HG03159 (cell line): Measurements from ENCODE around the gene ALDH18A1.
"Not testable (repeated sequence)": the region's sequence is repeated elsewhere in the genome, so short reads cannot be mapped to it uniquely, and the experiment has no call there.

Source experiments
- ATAC-seq: cut with Tn5 transposase; IDR thresholded peaks from one replicate; pipeline ENCODE4 v1.9.1; 2021; ENCODE audit warnings: mild to moderate bottlenecking, moderate library complexity; ENCODE audit not compliant: unreplicated experiment

Gene ALDH18A1

DNA sequence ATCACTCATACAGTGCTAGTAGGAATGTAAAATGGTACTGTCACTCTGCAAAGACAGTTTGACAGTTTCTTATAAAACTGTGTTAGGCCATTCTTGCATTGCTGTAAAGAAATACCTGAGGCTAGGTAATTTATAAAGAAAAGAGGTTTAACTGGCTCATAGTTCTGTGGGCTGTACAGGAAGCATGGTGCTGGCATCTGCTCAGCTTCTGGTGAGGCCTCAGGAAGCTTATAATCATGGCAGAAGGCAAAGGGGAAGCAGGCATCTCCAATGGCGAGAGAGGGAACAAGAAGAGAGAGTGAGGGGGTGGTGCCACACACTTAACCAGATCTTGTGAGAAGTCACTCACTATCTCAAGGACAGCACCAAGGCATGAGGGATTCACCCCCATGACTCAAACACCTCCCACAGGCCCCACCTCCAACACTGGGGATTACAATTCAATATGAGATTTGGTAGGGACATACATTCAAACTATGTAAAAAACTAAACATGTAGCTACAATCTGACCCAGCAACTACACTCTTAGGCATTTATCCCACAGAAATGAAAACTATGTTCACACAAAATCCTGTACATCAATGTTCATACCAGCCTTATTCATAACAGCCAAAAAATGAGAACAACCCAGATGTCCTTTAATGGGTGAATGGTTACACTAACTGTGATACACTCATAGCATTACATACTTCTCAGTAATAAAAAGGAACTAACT is 5.0 kb downstream of the ALDH18A1 start:
- no peak for ATAC-seq

DNA sequence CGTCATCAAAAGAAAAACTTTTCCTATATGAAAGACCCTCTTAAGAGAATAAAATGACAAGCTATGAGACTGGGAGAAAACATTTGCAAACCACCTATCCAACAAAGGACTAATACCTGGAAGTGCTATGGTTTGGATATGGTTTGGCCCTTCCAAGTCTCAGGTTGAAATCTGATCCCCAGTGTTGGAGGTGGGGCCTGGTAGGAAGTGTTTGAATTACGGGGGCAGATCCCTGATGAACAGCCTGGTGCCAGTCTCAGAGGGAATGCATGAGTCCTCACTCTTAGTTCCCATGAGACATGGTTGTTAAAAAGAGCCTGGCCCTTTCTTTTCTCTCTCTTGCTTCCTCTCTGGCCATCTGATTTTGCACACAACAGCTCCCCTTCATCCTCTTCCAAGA is 6.3 kb downstream of the ALDH18A1 start:
- ATAC-seq: no peak

DNA sequence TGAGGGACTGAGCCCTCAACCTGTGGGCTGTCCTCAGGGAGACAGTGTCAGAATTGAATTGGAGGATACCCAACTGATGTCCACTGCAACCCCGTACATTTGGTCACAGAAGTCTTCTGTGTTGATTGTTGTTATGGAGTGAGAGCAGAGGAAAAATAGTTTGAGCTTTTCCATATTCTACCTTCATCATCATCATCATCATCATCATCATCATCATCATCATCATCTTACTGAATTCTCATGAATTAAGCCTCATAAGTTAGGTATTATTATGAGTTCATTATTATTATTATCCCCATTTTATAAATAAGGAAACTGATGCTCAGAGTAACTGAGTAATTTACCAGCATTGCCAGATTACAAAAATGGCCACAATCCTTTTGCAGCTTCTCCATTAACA is 8.4 kb downstream of the ALDH18A1 start:
- no peak for ATAC-seq

GRCh38 chr10:95646160-95646559 is 10.4 kb downstream of the ALDH18A1 start:
- ATAC-seq: no peak

DNA sequence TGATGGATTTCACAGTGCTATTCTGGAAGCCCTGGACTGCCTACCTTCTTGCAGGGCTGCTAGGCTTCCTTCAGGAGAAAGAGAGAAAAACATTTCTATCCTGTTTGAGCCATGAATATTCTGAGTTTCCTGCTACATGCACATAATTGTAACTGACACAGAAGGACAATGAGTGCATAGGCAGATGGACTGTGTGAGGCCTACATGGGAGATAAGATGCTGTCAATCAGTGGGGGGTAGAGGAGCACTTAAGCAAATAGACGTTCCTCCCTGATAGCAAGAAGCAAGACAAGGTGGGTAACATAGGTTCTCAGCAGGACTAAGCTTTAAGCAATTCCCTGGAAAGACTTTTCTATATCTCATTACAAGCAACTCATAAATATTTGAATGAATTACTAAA is 11.6 kb downstream of the ALDH18A1 start:
- ATAC-seq: no peak

GRCh38 chr10:95640891-95641315 is 15.6 kb downstream of the ALDH18A1 start:
- ATAC-seq: no peak

DNA sequence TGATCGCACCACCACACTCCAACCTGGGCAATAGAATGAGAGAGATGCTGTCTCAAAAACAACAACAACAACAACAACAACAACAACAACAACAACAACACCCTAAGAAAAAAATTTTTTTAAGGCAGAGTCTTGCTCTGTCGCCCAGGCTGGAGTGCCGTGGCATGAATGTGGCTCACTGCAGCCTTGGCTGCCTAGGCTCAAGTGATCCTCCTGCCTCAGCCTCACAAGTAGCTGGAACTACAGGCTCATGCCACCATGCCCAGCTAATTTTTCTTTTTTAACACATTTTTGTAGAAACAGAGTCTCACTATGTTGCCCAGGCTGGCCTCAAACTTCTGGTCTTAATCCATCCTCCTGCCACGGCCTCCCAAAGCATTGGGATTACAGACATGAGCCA is 18.6 kb downstream of the ALDH18A1 start:
- ATAC-seq: no peak

DNA sequence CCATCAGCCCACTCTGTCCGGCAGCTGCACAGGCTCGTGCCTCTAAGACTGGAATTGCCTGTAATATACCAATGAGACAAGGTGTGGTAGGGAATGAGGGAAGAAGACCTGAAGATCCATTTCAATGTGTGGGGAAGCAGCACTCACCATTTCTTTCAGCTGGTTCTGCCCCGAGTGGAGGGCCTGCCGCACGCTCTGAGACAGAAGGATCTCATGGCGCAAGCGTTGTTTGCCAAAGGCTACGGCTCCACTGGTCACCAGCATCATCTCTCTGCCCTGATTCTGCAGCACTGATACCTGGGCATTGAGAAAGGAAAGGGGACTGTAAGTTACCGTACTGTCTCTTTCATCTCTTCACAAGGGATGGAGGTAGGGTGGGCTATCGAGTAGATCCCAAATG is 19.4 kb downstream of the ALDH18A1 start:
- ATAC-seq: no peak

GRCh38 chr10:95635319-95635733 is 21.2 kb downstream of the ALDH18A1 start:
- ATAC-seq: no peak

DNA sequence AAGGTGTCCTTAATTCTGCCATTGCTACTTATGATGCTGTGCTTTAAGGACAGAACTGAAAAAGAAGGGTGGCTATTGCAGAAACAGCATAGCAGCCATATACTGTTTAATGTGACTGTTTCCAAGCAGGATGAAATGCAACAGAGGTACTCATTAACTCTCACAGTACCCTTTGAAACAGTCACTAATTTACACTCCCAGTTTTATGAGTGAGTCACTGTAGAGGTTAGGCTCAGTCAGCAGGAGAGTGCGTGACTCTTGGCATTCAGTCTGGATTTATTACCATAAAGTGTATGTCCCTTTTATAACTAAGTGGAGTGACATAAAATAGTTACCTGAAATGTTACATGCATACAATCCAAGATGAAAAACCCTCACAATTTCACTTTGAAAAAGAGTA is 27.7 kb downstream of the ALDH18A1 start:
- ATAC-seq: no peak

GRCh38 chr10:95626500-95626899 is 30.0 kb downstream of the ALDH18A1 start:
- no peak for ATAC-seq

DNA sequence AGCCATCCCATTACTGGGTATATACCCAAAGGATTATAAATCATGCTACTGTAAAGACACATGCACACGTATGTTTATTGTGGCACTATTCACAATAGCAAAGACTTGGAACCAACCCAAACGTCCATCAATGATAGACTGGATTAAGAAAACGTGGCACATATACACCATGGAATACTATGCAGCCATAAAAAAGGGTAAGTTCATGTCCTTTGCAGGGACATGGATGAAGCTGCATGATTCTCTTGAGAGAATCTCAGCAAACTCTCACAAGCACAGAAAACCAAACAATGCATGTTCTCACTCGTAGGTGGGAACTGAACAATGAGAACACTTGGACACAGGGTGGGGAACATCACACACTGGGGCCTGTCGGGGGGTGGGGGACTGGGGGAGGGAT is 36.1 kb downstream of the ALDH18A1 start:
- ATAC-seq: not testable (repeated sequence)

DNA sequence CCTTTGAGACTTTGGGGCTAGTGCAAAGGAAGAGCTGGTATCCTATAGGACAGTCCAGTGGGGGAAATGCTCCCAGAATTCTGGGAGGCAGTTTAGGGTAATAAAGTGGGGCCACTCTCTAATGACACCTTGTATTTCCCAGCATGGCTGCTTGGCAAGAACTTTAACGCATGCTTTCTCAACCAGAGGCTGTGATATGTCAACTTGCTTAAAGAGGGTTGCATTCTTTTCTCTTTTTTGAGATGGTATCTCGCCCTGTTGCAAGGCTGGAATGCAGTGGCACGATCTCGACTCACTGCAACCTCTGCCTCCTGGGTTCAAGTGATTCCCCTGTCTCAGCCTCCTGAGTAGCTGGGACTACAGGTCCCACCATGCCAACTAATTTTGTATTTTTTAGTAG is 38.4 kb downstream of the ALDH18A1 start:
- no peak for ATAC-seq

- no peak for ATAC-seq
Observed at GRCh38 chr10:95616446-95616845, 40.1 kb downstream of the ALDH18A1 start.

DNA sequence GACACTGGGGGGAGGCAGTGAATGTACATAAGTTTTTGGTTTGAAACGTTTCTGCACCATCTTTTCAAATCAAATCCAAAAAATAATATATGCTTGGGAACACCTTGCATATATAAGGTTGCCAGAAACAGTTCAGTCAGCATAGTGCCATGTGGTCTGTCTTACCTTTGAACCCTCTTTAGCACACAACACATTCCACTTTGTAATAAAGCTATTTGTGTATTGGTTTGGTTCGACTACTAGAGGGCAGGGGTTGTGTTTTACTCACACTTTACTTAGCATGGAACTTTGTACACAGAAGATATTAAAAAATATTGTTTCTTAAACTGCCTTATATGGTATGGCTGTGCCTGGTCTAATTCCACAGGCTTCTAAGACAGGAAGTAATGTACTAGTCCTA is 43.2 kb downstream of the ALDH18A1 start:
- no peak for ATAC-seq

- ATAC-seq: no peak
Observed at GRCh38 chr10:95610727-95611126, 45.8 kb downstream of the ALDH18A1 start.

GRCh38 chr10:95606922-95607321 is 49.6 kb downstream of the ALDH18A1 start:
- ATAC-seq: no peak

- no peak for ATAC-seq
Observed at GRCh38 chr10:95605163-95605562, 51.3 kb downstream of the ALDH18A1 start.

- no peak for ATAC-seq
Observed at GRCh38 chr10:95604630-95605029, 51.9 kb downstream of the ALDH18A1 start.

- no peak for ATAC-seq
Observed at GRCh38 chr10:95602382-95602781, 54.1 kb downstream of the ALDH18A1 start.

GRCh38 chr10:95601116-95601719 is 55.3 kb downstream of the ALDH18A1 start:
- ATAC-seq: peak; percentile 54

- ATAC-seq: no peak
Observed at GRCh38 chr10:95600158-95600557, 56.4 kb downstream of the ALDH18A1 start.

DNA sequence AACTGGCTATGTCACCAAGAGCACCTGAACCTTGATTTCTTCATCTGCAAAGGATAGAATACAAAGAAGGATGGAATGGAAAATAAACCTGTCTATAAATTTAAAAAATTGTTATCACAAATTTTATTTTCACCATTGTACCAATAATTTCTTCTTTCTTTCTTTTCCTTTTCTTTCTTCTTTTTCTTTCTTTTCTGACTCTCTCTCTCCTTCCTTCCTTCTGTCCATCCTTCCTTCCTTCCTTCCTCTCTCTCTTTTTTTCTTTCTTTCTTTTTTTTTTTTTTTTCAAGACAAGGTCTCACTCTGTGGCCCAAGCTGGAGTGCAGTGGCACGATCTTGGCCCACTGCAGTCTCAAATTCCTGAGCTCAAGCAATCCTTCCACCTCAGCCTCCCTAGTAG is 58.7 kb downstream of the ALDH18A1 start:
- ATAC-seq: no peak
